Measurements from ENCODE around the gene IQSEC1.

DNA sequence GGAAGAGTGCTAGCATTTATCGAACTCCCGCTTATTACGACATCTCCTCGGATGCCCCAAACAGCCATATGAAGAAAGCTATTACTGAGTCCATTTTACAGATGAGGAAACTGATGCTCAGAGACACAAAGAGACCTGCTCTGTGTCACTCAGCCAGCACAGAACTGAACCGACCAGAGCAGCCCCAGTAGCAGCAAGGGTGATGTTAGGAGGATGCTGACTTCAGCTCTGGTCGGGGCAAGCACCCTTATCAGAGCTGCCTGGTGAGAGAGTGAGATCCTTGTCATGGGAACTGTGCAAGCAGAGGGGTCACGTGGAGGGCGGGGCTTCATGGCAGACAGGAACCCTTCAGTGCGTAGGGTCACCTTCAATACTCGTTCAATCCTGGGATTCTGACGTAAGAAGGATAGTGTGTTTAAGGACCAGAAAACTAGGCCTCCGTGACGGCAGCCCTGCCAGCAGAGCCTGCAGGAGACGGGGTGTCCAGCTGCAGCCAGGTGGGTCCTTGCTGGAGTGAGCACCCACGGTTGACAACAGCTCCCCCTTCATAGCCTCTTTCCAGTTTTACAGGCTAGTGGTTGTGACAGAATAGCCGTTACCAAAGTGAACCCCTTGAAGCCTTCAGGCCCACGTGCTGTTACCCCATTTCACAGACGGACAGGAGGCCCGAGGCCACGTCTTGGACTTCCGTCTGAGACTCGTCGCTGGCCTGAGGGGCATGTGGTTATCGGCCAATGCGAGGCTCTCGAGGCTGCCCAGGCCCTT lies 12.0 kb upstream of the IQSEC1 start:
- TF ChIP-seq EP300 (IDR thresholded peaks at IDR 0.05; ENCODE audit: borderline replicate concordance) (no peak), NFIC (IDR thresholded peaks at IDR 0.05) (no peak), EGR1 (IDR thresholded peaks at IDR 0.05) (no peak), TCF12 (IDR thresholded peaks at IDR 0.05; ENCODE audit: low read depth) (no peak), CEBPB (IDR thresholded peaks at IDR 0.05) (no peak), RAD21 (IDR thresholded peaks at IDR 0.05; ENCODE audit: low read depth) (no peak), MAX (IDR thresholded peaks at IDR 0.05) (no peak)

Measured in Ishikawa (cell line).